HCT116 (cell line): ENCODE results near the gene DPP4. TPM values are rescaled to one million over a fixed set of nuclear protein-coding genes. Genes with fewer than 3 reads are reported as not detected.

Experiments
- ATAC-seq: fragments of 200-7000 bp; cut with Tn5 transposase; 2 replicates; pipeline ENCODE4 v1.9.1; 2020; ENCODE audit warnings: mild to moderate bottlenecking, moderate library complexity
- BruUV-seq: library from RNA; stranded (reverse); fragments of 400-500 nt; replicated peaks from 2 replicates; lab custom pipeline; 2021; lab: Mats Ljungman, UMichigan
- CTCF ChIA-PET: fragments of 300-600 bp; sonication (Branson Sonifier 250); formaldehyde crosslinking; loops from one replicate; lab custom pipeline; 2021; ENCODE audit warnings: antibody characterized with exemption; lab: Charles Lee
- POLR2A ChIA-PET: fragments of 300-600, 350-600 bp; sonication (Branson Sonifier 250); formaldehyde crosslinking; loops from one replicate; lab custom pipeline; 2021; ENCODE audit warnings: antibody characterized with exemption; lab: Charles Lee
- RAD21 ChIA-PET, 2 experiments: fragments of 300-600 bp; sonication (Branson Sonifier 250); formaldehyde crosslinking; loops; one replicate each; lab custom pipeline; 2023; ENCODE audit warnings: low total read pairs in 2 of 2; ENCODE audit not compliant: uncharacterized antibody in 2 of 2, unreplicated experiment in 2 of 2, low non-redundant PET in 1 of 2; lab: Charles Lee
- DNase-seq: peaks from one replicate; pipeline ENCODE4 v3.0.0-alpha.2; 2010; ENCODE audit warnings: low read depth, low spot score
- H2AFZ ChIP-seq: fragments of 200-600 bp; shearing (Covaris generic), sonication (generic); 2 replicates; pipeline ENCODE4 v1.6.1; 2017; ENCODE audit warnings: low read depth, mixed run types, mixed read lengths, antibody characterized with exemption, low read length; ENCODE audit not compliant: poor library complexity, severe bottlenecking
- H3K27ac ChIP-seq: 2 replicates; pipeline ENCODE4 v1.5.1; 2012; ENCODE audit warnings: low read depth, low read length
- H3K27me3 ChIP-seq: fragments of 200-600 bp; sonication (generic); 2 replicates; pipeline ENCODE4 v1.6.1; 2016; ENCODE audit warnings: mixed run types, low read length, mixed read lengths; ENCODE audit not compliant: insufficient read depth
- H3K36me3 ChIP-seq, 2 experiments: fragments of 200-500 bp in 1 of 2; fragments of 200-600 bp in 1 of 2; sonication (Bioruptor generic) in 1 of 2; sonication (generic) in 1 of 2; 2 replicates each; pipeline versions ENCODE4 v1.5.1 to v1.6.1; 2014 to 2016; ENCODE audit warnings: low read length in 2 of 2, inconsistent platforms in 1 of 2, mixed read lengths in 1 of 2, mixed run types in 1 of 2; ENCODE audit not compliant: insufficient read depth in 2 of 2, control insufficient read depth in 1 of 2
- H3K4me1 ChIP-seq, 2 experiments: fragments of 200-600 bp in 1 of 2; sonication (generic) in 1 of 2; 2 replicates each; pipeline versions ENCODE4 v1.5.1 to v1.6.1; 2012 to 2017; ENCODE audit warnings: low read length in 2 of 2, inconsistent platforms in 1 of 2, mild to moderate bottlenecking in 1 of 2, mixed read lengths in 1 of 2, mixed run types in 1 of 2, moderate library complexity in 1 of 2; ENCODE audit not compliant: insufficient read depth in 2 of 2, control insufficient read depth in 1 of 2
- H3K4me2 ChIP-seq: fragments of 200-600 bp; sonication (generic); 2 replicates; pipeline ENCODE4 v1.6.1; 2017; ENCODE audit warnings: mixed run types, low read length, mixed read lengths
- H3K4me3 ChIP-seq, 2 experiments: fragments of 200-600 bp in 1 of 2; sonication (generic) in 1 of 2; replicated peaks in 1 of 2; 2 replicates each; pipeline ENCODE4 v1.5.1; 2011 to 2016; ENCODE audit warnings: low read length in 2 of 2, control low read depth in 1 of 2, low read depth in 1 of 2, mild to moderate bottlenecking in 1 of 2, mixed read lengths in 1 of 2, mixed run types in 1 of 2
- H3K79me2 ChIP-seq: fragments of 200-600 bp; sonication (generic); 2 replicates; pipeline ENCODE4 v1.6.1; 2017; ENCODE audit warnings: mild to moderate bottlenecking, mixed run types, low read length, moderate library complexity, mixed read lengths; ENCODE audit not compliant: insufficient read depth
- H3K9ac ChIP-seq: fragments of 200-600 bp; sonication (generic); 2 replicates; pipeline ENCODE4 v1.6.1; 2016; ENCODE audit warnings: low read length, mixed read lengths
- H3K9me2 ChIP-seq: fragments of 200-600 bp; sonication (generic), shearing (Covaris generic); 2 replicates; pipeline ENCODE4 v1.6.1; 2017; ENCODE audit warnings: mixed run types, mild to moderate bottlenecking, moderate library complexity; ENCODE audit not compliant: insufficient read depth
- H3K9me3 ChIP-seq, 2 experiments: fragments of 200-500 bp in 1 of 2; fragments of 200-600 bp in 1 of 2; sonication (Bioruptor generic) in 1 of 2; sonication (generic) in 1 of 2; 2 replicates each; pipeline ENCODE4 v1.6.1; 2014 to 2017; ENCODE audit warnings: low read length in 2 of 2, mixed read lengths in 2 of 2, inconsistent platforms in 1 of 2, low read depth in 1 of 2, mild to moderate bottlenecking in 1 of 2, mixed run types in 1 of 2, moderate library complexity in 1 of 2; ENCODE audit not compliant: control insufficient read depth in 1 of 2, insufficient read depth in 1 of 2
- H4K20me1 ChIP-seq: fragments of 200-600 bp; sonication (generic), shearing (Covaris generic); 2 replicates; pipeline ENCODE4 v1.6.1; 2017; ENCODE audit warnings: mixed run types, mild to moderate bottlenecking, moderate library complexity; ENCODE audit not compliant: insufficient read depth
- ATF3 ChIP-seq: IDR thresholded peaks from 2 replicates; pipeline ENCODE4 v1.6.1; 2012
- CEBPB ChIP-seq: IDR thresholded peaks from 2 replicates; pipeline ENCODE4 v1.6.1; 2012; ENCODE audit warnings: low read depth
- CTCF ChIP-seq, 3 experiments: fragments of 200-600 bp in 1 of 3; sonication (generic) in 1 of 3; IDR thresholded peaks in 2 of 3; conservative IDR thresholded peaks in 1 of 3; 2 replicates each; pipeline ENCODE4 v1.5.1; 2012 to 2017; ENCODE audit warnings: low read depth in 2 of 3, low read length in 2 of 3, antibody characterized with exemption in 1 of 3, borderline replicate concordance in 1 of 3, control low read depth in 1 of 3, mild to moderate bottlenecking in 1 of 3, mixed read lengths in 1 of 3, mixed run types in 1 of 3, moderate library complexity in 1 of 3; ENCODE audit not compliant: insufficient read depth in 1 of 3
- ELF1 ChIP-seq: IDR thresholded peaks from 2 replicates; pipeline ENCODE4 v1.6.1; 2012; ENCODE audit warnings: low read depth, borderline replicate concordance
- EZH2 ChIP-seq: fragments of 200-600 bp; sonication (generic); IDR thresholded peaks from 2 replicates; pipeline ENCODE4 v1.6.1; 2017; ENCODE audit warnings: antibody characterized with exemption, mixed run types
- EZH2phosphoT487 ChIP-seq: fragments of 200-600 bp; IDR thresholded peaks from 2 replicates; pipeline ENCODE4 v1.6.1; 2018; ENCODE audit warnings: antibody characterized with exemption, borderline replicate concordance
- FOSL1 ChIP-seq: IDR thresholded peaks from 2 replicates; pipeline ENCODE4 v1.6.1; 2012; ENCODE audit warnings: low read depth
- JUND ChIP-seq: IDR thresholded peaks from 2 replicates; pipeline ENCODE4 v1.6.1; 2012
- SP1 ChIP-seq: IDR thresholded peaks from 2 replicates; pipeline ENCODE4 v1.6.1; 2012; ENCODE audit warnings: low read depth
- SRF ChIP-seq: IDR thresholded peaks from 2 replicates; pipeline ENCODE4 v1.6.1; 2012; ENCODE audit warnings: low read depth
- TCF7L2 ChIP-seq: IDR thresholded peaks from 2 replicates; pipeline ENCODE4 v1.7.0; 2011; ENCODE audit warnings: borderline replicate concordance, inconsistent platforms; ENCODE audit not compliant: insufficient read depth, insufficient read length; ENCODE audit errors: extremely low read depth
- ZFX ChIP-seq: fragments of 450-650 bp; IDR thresholded peaks from 2 replicates; pipeline ENCODE4 v1.6.1; 2017
- ZNF274 ChIP-seq: fragments of 200-500 bp; sonication (Bioruptor generic); IDR thresholded peaks from 2 replicates; pipeline ENCODE4 v1.6.1; 2014; ENCODE audit warnings: mild to moderate bottlenecking, low read depth, low read length, inconsistent platforms
- intact Hi-C: fragments of 100-400 bp; cut with micrococcal nuclease; formaldehyde crosslinking; loops from 2 replicates; pipeline ENCODE4 v1.10.0; 2022
- total RNA-seq: library from RNA; stranded (reverse); gene quantifications from one replicate; pipeline ENCODE4 v1.2.1, GENCODE V29; 2021; ENCODE audit not compliant: unreplicated experiment

Gene DPP4
- total RNA-seq, 1 experiment from 2014 or later, result 3.6 TPM

- TF ChIP-seq CTCF (IDR thresholded peaks at IDR 0.05 in 2 of 3, conservative IDR thresholded peaks at IDR 0.05 in 1 of 3; ENCODE audit: borderline replicate concordance in 1 of 3, insufficient read depth in 1 of 3, low read depth in 2 of 3, low read length in 2 of 3), result no peak
- TF ChIP-seq ELF1, result no peak
- no peak for TF ChIP-seq ZNF274
Measured at GRCh38 chr2:162063899-162064298, 10.1 kb downstream of the DPP4 start (continued).

- intact Hi-C loops, result no loop called here
- no peak for TF ChIP-seq SRF
- TF ChIP-seq FOSL1, result no peak
- no peak for TF ChIP-seq CEBPB
- TF ChIP-seq JUND, result no peak
- TF ChIP-seq SP1, result no peak
- no peak for TF ChIP-seq TCF7L2
- no peak for TF ChIP-seq ZNF274
- no peak for TF ChIP-seq ZFX
- no peak for TF ChIP-seq ELF1
- no peak for TF ChIP-seq ATF3
- TF ChIP-seq EZH2phosphoT487, result no peak
- no peak for TF ChIP-seq EZH2
- Histone ChIP-seq H3K9me3 (no peaks in the 10 kb centered on the region), H3K79me2 (no peaks in the 10 kb centered on the region), H3K4me3 (no peak overlapping the region), H2AFZ (no peak overlapping the region), H3K4me2 (no peak overlapping the region), H3K4me1 (peaks cover 2 to 32% of the 10 kb centered on the region in 2 experiments; a peak in 2 of 4 replicates), H3K9me2 (no peaks in the 10 kb centered on the region), H3K9ac (no peak overlapping the region), H3K36me3 (no peaks in the 10 kb centered on the region), H3K27me3 (no peaks in the 10 kb centered on the region), H4K20me1 (no peaks in the 10 kb centered on the region), H3K27ac (no peak overlapping the region)
- POLR2A ChIA-PET, result no interaction called here
- RAD21 ChIA-PET, result no interaction called here
- DNase-seq (no peak), ATAC-seq (no peak)
- no TSS peak for BruUV-seq
- CTCF ChIA-PET, result no interaction called here
Measured at GRCh38 chr2:162063281-162063680, 10.7 kb downstream of the DPP4 start.
